GM19324 (cell line): Measurements from ENCODE around the gene CYP2W1.
A peak's percentile ranks its signal among the peaks of the same experiment; 100 is the strongest.

Source experiments
- ATAC-seq: cut with Tn5 transposase; IDR thresholded peaks from one replicate; pipeline ENCODE4 v1.9.1; 2021; ENCODE audit warnings: mild to moderate bottlenecking, moderate library complexity; ENCODE audit not compliant: unreplicated experiment, low FRiP score

The CYP2W1 gene

GRCh38 chr7:963236-964078 is 19.5 kb upstream of the CYP2W1 start:
- ATAC-seq, result no peak

GRCh38 chr7:964401-965231 is 18.4 kb upstream of the CYP2W1 start:
- no peak for ATAC-seq

DNA sequence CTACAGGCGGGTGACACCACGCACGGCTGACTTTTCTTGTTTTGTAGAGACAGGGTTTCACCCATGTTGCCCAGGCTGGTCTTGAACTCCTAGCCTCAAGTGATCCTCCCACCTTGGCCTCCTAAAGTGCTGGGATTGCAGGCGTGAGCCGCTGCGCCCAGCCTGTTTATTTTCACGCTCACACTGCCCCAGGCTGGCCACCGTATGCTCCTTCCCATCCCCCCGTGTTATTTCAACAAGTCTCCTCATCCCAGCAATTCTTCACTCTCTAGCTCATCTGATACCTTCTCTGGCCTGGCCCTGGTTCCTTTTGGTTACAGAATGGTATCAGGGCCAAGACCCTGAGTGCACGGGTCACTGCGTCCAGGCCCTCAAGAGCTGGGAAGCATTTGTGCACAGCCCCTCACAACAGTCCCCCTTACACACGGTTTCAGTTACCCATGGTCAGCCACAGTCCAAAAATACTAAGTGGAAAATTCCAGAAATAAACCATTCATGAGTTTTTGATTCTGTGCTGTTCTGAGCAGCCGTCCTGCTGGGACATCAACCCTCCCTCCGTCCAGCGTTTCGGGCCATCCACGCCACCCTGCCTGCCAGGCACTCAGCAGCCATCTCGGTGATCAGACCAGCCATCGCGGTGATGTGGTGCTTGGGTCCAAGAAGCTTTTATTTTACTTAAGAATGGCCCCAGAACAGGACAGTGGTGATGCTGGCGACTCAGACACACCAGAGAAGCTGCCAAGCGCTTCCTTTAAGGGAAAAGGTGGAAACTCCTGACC is 16.5 kb upstream of the CYP2W1 start:
- ATAC-seq, result no peak

DNA sequence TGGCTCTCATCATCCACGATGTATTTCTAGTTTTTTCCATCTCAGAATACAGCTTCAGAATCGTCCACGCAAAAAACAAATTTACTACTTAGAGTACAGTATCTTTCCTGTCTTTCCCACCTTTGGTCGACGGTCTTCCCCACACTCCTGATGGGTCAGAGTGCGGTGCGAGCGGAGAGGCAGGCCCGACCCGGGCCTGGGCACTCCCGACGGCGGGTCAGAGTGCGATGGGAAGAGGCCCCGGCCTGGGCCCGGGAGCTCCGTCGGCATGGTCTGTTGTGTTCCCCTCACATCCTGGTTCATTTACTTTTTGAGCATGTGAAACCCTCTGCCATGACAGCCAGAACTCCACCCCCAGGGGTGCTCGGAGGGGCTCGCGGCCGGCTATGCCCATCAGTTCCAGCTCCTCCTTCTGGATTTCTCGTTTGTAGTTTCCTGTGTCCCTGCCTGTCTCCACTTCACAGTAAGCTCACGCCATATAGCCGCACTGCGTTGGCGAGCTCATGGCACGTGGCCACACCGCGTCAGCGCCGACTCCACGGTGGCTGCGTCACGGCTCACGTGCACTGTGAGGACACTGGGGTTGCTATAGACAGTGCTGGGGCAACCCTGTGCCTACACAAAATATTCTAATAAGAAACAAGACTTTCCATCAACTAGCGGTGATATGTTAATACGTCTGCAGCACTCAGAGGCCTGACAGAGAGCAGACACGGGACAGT is 15.5 kb upstream of the CYP2W1 start:
- no peak for ATAC-seq

GRCh38 chr7:968205-969105 is 14.5 kb upstream of the CYP2W1 start:
- ATAC-seq, result no peak

DNA sequence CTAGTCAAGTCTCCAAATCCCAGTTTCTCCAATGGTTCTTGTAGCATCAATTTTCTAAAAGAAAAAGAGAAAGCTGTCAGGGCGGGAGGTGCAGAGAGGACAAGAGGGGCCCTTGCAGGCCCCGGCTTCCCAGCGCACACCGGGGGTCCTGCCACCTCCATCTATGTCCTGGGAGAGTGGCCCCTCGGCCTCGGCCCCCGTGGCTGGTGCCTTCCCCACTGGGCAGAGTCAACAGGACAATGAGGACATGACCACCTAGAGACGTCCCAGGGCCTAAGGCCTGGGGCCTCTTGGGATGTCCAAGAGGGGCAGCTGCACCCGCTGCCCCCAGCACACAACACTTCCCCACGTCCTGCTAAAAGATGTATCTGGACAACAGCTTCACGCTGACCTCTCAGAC is 13.6 kb upstream of the CYP2W1 start:
- no peak for ATAC-seq

GRCh38 chr7:970744-971143 is 12.2 kb upstream of the CYP2W1 start:
- ATAC-seq, result no peak

GRCh38 chr7:972110-972509 is 10.9 kb upstream of the CYP2W1 start:
- no peak for ATAC-seq

DNA sequence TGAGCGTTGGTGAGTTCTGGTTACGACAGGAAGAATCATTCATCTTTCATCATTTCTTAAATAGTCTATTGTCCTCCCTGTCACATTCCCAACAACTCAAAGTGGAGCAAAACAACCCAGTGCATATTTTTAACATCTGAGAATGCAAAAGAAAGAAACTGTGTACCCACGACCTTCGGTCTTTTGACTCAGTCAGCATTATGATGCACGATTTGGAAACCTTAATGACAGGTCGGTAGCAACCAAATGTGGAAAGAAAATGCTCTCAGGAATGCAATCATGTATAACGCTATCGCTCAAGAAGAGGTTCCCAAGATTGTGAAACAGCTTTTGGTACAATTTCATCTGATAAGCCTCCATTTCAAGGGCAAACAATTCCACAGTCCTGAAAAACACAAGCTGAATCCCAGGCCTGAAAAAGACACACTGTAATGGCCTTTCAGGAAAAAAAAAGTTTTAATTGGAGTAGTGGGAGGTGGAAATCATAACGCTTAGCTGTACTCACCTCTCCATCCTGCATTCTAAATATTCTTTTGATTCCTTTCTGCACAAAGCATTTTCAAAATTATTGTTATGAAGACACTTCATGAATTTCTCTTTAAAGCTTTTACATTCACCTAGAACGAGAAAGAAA is 10.2 kb upstream of the CYP2W1 start:
- ATAC-seq, result no peak

GRCh38 chr7:973312-973711 is 9.7 kb upstream of the CYP2W1 start:
- ATAC-seq, result no peak

DNA sequence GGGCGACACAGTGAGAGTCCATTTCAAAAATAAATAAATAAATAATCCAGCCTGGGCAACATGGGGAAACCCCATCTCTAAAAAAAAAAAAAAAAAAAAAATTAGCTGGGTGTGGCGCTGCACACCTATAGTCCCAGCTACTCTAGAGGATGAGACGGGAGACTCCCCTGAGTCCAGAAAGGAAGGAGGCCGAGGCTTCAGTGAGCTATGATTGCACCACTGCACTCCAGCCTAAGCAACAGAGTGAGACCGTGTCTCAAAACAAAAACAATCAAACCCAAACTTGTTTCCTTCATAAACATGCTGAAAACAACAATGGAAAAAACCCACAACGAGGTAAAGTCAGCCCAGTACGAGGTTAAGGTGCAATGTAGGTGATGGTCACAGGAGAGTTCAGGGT is 8.8 kb upstream of the CYP2W1 start:
- ATAC-seq, result no peak

DNA sequence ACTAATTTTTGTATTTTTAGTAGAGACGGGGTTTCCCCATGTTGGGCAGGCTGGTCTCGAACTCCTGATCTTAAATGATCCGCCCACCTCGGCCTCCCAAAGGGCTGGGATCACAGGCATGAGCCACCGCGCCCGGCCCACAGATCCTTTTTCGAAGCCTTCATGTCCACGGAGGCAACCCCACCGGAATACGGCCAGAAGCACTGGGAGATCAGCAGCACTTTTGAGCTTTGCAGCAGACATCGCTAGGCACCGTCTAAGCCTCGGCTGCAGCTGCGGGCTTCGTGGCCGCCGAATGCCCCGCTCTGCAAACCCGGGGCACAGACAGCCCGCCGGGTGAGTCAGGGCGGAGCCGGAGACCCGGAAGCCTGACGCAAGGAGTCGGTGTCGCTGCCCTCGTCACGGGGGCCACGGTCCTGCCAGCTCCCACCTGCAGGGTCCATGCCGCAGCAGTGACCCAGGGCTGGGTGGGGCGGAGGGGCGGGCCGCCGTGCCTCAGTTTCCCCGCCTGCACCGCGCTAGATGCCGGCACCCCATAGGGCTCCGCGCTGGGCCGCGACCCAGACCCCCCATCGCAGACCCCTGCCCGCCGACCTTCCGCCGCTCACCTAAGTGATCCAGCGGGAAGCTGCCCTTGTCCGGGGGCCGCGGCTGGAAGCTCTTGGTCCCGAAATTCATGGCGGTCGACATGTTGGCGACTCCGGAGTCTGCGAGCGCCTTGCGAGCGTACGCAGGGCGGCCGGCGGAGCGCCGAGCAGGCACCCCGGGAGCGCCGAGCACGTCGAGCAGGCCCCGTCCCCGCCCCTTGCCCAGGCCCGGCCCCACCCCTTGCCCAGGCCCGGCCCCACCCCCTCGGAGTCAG is 7.9 kb upstream of the CYP2W1 start, which contains the start of gene COX19:
TSS of gene COX19 (minus strand) at position 730 of the 862 bp plus-strand sequence. CDS start at position 690, 40 bp downstream.
- peak; percentile 81 for ATAC-seq

GRCh38 chr7:975702-976473 is 7.1 kb upstream of the CYP2W1 start:
- no peak for ATAC-seq

DNA sequence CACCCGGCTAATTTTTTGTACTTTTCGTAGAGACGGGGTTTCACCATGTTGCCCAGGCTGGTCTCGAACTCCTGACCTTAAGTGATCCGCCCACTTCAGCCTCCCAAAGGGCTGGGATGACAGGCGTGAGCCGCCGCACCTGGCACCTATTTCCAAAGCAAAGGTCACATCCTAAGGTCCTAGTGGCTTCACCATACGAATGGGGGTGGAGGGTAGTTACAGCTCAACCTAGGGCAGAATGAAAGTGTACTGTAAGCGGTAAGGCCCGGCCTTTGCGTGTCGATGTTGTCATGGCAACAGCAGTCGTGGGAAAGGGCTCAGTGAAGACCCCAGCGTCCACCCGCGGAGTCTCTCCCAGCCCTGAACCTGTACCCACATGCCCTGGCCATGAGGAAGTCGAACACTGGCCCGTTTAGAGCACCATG is 6.1 kb upstream of the CYP2W1 start:
- ATAC-seq, result no peak

- no peak for ATAC-seq
Observed at GRCh38 chr7:977326-978048, 5.5 kb upstream of the CYP2W1 start.

DNA sequence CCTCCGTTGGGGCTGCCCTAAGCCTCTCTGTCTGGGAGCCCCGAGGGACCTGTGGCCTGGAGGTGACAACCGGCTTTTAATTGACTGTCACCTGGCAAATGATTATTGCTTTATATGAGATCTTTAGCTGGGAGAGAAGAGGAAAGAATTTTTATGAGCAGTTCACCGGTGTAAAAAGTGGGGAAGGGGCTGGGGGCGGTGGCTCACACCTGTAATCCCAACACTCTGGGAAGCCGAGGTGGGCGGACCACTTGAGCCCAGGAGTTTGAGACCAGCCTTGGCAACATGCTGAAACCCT is 5.0 kb upstream of the CYP2W1 start:
- no peak for ATAC-seq
